8988T (cell line): ENCODE results near the gene LDLRAD2.
"Not testable (repeated sequence)": the region's sequence is repeated elsewhere in the genome, so short reads cannot be mapped to it uniquely, and the experiment has no call there.

Experiments used
- DNase-seq: peaks from one replicate; pipeline ENCODE4 v3.0.0; 2011

LDLRAD2 gene

GRCh38 chr1:21783679-21784603, 28.1 kb upstream of the LDLRAD2 start:
- no peak for DNase-seq

GRCh38 chr1:21785764-21786163, 26.3 kb upstream of the LDLRAD2 start:
- DNase-seq, result not testable (repeated sequence)

GRCh38 chr1:21786640-21787039, 25.4 kb upstream of the LDLRAD2 start:
- no peak for DNase-seq

GRCh38 chr1:21793104-21793503, 19.0 kb upstream of the LDLRAD2 start:
- DNase-seq, result no peak

GRCh38 chr1:21794656-21795055, 17.4 kb upstream of the LDLRAD2 start:
- no peak for DNase-seq

GRCh38 chr1:21795075-21795474, 17.0 kb upstream of the LDLRAD2 start:
- no peak for DNase-seq

GRCh38 chr1:21799730-21800129, 12.3 kb upstream of the LDLRAD2 start:
- DNase-seq, result no peak

GRCh38 chr1:21801100-21801499, 11.0 kb upstream of the LDLRAD2 start:
- no peak for DNase-seq

GRCh38 chr1:21804536-21804935, 7.5 kb upstream of the LDLRAD2 start:
- no peak for DNase-seq

- no peak for DNase-seq
These were observed 1.5 kb downstream of the LDLRAD2 start for GRCh38 chr1:21813542-21813941.

GRCh38 chr1:21814241-21814918, 2.3 kb downstream of the LDLRAD2 start:
- DNase-seq, result peak; percentile 21

- DNase-seq, result peak; percentile 6
These were observed 3.0 kb downstream of the LDLRAD2 start for GRCh38 chr1:21814981-21815582.

GRCh38 chr1:21815724-21816321, 3.8 kb downstream of the LDLRAD2 start:
- DNase-seq, result peak; percentile 2

GRCh38 chr1:21816602-21817302, 4.7 kb downstream of the LDLRAD2 start:
- DNase-seq, result peak; percentile 51

GRCh38 chr1:21818656-21819055, 6.6 kb downstream of the LDLRAD2 start:
- peak; percentile 86 for DNase-seq

- DNase-seq, result peak; percentile 3
These were observed 8.7 kb downstream of the LDLRAD2 start for GRCh38 chr1:21820597-21821232.

GRCh38 chr1:21821385-21822019, 9.4 kb downstream of the LDLRAD2 start:
- DNase-seq, result peak; percentile 24

GRCh38 chr1:21822349-21822748, 10.3 kb downstream of the LDLRAD2 start:
- peak; percentile 80 for DNase-seq

GRCh38 chr1:21823206-21823979, 11.3 kb downstream of the LDLRAD2 start:
- peak; percentile 3 for DNase-seq

- DNase-seq, result peak; percentile 8
These were observed 12.1 kb downstream of the LDLRAD2 start for GRCh38 chr1:21823980-21824702.
